ENCODE measurements around the gene CGB8. TPM values are rescaled to one million over a fixed set of nuclear protein-coding genes. Genes with fewer than 3 reads are reported as not detected.
"Not testable (repeated sequence)": the region's sequence is repeated elsewhere in the genome, so short reads cannot be mapped to it uniquely, and the experiment has no call there.

CGB8 gene
- total RNA-seq, 2 donors from 2014 or later, result not detected

DNA sequence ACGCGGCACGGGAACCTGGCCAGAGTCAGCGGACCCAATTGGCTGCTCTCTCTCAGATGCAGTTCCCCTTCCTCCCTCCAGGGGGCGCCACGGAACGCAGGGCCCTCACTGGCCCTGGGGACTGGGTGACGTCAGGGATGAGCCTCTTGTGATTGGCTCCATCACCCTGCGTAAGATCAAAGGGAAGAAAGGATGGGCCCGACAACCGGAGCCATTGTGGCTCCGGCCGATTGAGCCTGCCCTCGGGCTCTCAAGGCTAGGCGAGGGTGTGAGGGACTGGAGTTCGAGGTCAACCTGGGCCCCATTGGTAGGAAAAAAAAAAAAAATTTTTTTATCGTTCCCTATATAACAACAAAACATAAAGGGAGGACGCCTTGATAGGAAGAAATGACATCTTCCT is 12.1 kb downstream of the CGB8 start, which contains the start of gene CGB1:
Gene CGB1 (minus strand): TSS at position 81 of the 400 bp plus-strand sequence. CDS start 184 bp downstream, outside the sequence.
- 53 to 57% methylated on average over 17 to 18 of the region's 18 CpGs for WGBS, 2 donors
- H3K4me3 ChIP-seq; H3K36me3 ChIP-seq (replicated peaks in 1 of 2; ENCODE audit: insufficient read depth in 1 of 2, low read depth in 2 of 2); intact Hi-C loops (cut with DNase I); DNase-seq; ATAC-seq; H3K9me3 ChIP-seq; H3K27ac ChIP-seq; H3K27me3 ChIP-seq; H3K4me1 ChIP-seq: not testable (repeated sequence)
- TF ChIP-seq, protein P1, sequence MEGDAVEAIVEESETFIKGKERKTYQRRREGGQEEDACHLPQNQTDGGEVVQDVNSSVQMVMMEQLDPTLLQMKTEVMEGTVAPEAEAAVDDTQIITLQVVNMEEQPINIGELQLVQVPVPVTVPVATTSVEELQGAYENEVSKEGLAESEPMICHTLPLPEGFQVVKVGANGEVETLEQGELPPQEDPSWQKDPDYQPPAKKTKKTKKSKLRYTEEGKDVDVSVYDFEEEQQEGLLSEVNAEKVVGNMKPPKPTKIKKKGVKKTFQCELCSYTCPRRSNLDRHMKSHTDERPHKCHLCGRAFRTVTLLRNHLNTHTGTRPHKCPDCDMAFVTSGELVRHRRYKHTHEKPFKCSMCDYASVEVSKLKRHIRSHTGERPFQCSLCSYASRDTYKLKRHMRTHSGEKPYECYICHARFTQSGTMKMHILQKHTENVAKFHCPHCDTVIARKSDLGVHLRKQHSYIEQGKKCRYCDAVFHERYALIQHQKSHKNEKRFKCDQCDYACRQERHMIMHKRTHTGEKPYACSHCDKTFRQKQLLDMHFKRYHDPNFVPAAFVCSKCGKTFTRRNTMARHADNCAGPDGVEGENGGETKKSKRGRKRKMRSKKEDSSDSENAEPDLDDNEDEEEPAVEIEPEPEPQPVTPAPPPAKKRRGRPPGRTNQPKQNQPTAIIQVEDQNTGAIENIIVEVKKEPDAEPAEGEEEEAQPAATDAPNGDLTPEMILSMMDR (IDR thresholded peaks at IDR 0.05), result peak in 1 of 7 experiments; percentile 9

DNA sequence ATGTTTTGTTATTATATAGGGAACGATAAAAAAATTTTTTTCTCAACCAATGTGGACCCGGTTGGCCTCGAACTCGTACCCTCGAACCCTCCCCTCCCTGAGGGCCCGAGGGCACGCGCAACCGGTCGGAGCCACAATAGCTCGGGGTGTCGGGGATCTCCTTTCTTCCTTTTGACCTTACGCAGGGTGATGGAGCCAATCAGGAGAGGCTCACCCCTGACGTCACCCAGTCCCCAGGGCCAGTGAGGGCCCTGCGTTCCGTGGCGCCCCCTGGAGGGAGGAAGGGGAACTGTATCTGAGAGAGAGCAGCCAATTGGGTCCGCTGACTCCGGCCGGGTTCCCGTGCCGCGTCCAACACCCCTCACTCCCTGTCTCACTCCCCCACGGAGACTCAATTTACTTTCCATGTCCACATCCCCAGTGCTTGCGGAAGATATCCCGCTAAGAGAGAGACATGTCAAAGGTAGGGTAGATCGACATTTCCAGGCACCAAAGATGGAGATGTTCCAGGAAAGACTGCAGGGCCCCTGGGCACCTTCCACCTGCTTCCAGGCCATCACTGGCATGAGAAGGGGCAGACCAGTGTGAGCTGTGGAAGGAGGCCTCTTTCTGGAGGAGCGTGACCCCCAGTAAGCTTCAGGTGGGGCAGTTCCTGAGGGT is 17.1 kb downstream of the CGB8 start, which contains the start of gene CGB2:
Gene CGB2 (plus strand): TSS at position 249 of the 660 bp plus-strand sequence. CDS start 206 bp downstream, at position 455.
- ATAC-seq (peak; percentile 42), DNase-seq (peak in 3 of 4 donors; percentile 50 to 71 (median 66))
- H3K4me3 ChIP-seq; H3K4me1 ChIP-seq; H3K27ac ChIP-seq; H3K36me3 ChIP-seq (replicated peaks in 1 of 2; ENCODE audit: insufficient read depth in 1 of 2, low read depth in 2 of 2); H3K27me3 ChIP-seq; intact Hi-C loops (cut with DNase I); H3K9me3 ChIP-seq: not testable (repeated sequence)
- TF ChIP-seq, protein P1 (IDR thresholded peaks at IDR 0.05), result peak; percentile 12 to 62 (median 31)
- WGBS, 2 donors, result 10 to 15% methylated on average over 17 to 28 of the region's 28 CpGs

DNA sequence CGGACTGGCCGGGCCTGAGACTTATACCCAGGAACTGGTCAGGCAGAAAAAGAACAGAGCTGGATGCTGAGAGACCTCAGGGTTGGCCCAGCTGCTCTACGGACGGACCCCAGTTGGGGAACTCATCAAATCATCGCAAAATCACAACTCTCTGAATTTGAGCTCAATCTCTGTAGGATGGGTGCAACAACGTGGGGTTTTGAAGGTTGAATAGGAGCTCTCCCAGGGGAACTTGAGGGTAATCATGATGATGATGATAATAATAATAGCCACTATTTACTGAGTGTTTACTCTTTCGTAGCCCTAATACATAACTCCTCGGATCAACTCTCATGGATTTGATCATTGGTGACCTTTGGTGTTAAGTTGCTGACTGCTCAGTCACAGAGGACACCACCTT is 18.6 kb downstream of the CGB8 start:
- H3K9me3 ChIP-seq; H3K4me1 ChIP-seq; H3K4me3 ChIP-seq; intact Hi-C loops (cut with DNase I); DNase-seq; H3K27ac ChIP-seq; ATAC-seq; H3K27me3 ChIP-seq; H3K36me3 ChIP-seq (replicated peaks in 1 of 2; ENCODE audit: insufficient read depth in 1 of 2, low read depth in 2 of 2): not testable (repeated sequence)
- WGBS, 2 donors, result 79 to 83% methylated on average over 5 to 6 of the region's 8 CpGs

DNA sequence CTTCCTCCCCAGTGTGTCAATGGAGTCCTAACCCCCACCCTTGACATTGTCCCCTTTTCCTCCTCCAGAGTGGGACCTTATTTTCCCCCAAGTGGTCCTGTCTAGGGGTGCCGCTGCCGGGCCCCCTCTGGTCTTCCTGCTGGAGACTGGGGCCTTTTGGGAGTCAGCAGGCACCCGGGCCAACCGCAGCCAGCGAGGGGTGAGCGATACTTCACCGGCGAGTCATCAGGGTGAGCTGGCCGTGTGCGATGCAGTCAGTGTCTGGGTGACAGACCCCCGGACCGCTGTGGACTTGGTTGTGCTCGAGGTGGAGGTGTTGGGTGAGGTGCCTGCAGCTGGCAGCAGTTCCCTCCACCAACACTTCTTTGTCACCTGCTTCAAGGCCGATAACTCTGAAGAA is 19.2 kb downstream of the CGB8 start:
- H3K27ac ChIP-seq; H3K4me3 ChIP-seq; ATAC-seq; intact Hi-C loops (cut with DNase I); H3K4me1 ChIP-seq; H3K36me3 ChIP-seq (replicated peaks in 1 of 2; ENCODE audit: insufficient read depth in 1 of 2, low read depth in 2 of 2); H3K27me3 ChIP-seq; H3K9me3 ChIP-seq; DNase-seq: not testable (repeated sequence)
- 79 to 83% methylated on average over 3 to 14 of the region's 14 CpGs for WGBS, 2 donors

DNA sequence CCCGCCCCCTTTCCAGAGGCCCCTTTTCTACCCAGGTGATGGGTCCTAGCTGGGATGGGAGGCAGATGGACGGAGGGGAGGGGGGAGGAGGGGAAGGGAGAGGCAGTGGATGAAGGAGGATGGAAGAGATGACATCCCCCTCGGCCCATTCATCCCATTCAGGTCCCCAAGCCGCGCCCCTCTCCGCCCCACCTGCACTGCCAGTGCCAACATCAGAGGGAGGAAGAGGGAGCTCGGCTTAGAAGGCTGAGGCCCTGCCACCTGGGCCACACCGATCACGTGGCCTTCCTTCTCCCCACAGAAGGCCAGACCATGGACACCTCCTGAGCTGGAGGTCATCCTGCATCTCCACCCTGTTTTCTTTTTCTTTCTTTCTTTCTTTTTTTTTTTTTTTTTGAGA is 20.2 kb downstream of the CGB8 start:
- DNase-seq; H3K36me3 ChIP-seq (replicated peaks in 1 of 2; ENCODE audit: insufficient read depth in 1 of 2, low read depth in 2 of 2); H3K27ac ChIP-seq; H3K4me3 ChIP-seq; H3K27me3 ChIP-seq; H3K4me1 ChIP-seq; intact Hi-C loops (cut with DNase I); H3K9me3 ChIP-seq; ATAC-seq: not testable (repeated sequence)
- WGBS, 2 donors, result 66 to 84% methylated on average over 8 of the region's 9 CpGs

DNA sequence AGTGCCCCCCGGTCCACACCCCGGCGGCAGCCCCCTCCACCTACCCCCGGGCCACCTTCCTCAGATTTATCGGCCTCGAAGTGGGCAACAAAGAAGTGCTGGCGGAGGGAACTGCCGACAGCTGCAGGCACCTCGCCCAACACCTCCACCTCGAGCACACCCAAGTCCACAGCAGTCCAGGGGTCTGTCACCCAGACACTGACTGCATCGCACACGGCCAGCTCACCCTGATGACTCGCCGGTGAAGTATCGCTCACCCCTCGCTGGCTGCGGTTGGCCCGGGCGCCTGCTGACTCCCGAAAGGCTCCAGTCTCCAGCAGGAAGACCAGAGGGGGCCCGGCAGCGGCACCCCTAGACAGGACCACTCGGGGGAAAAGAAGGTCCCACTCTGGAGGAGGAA is 23.3 kb downstream of the CGB8 start:
- intact Hi-C loops (cut with DNase I); H3K9me3 ChIP-seq; H3K4me1 ChIP-seq; H3K27ac ChIP-seq; ATAC-seq; H3K4me3 ChIP-seq; DNase-seq; H3K27me3 ChIP-seq; H3K36me3 ChIP-seq (replicated peaks in 1 of 2; ENCODE audit: insufficient read depth in 1 of 2, low read depth in 2 of 2): not testable (repeated sequence)
- 48 to 68% methylated on average over 5 to 17 of the region's 23 CpGs for WGBS, 2 donors

DNA sequence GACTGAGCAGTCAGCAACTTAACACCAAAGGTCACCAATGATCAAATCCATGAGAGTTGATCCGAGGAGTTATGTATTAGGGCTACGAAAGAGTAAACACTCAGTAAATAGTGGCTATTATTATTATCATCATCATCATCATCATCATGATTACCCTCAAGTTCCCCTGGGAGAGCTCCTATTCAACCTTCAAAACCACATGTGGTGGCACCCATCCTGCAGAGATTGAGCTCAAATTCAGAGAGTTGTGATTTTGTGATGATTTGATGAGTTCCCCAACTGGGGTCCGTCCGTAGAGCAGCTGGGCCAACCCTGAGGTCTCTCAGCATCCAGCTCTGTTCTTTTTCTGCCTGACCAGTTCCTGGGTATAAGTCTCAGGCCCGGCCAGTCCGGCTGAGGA is 23.8 kb downstream of the CGB8 start:
- ATAC-seq; intact Hi-C loops (cut with DNase I); H3K36me3 ChIP-seq (replicated peaks in 1 of 2; ENCODE audit: insufficient read depth in 1 of 2, low read depth in 2 of 2); H3K27ac ChIP-seq; H3K4me3 ChIP-seq; H3K9me3 ChIP-seq; DNase-seq; H3K4me1 ChIP-seq; H3K27me3 ChIP-seq: not testable (repeated sequence)
- WGBS, 2 donors, result 60 to 79% methylated on average over 2 to 4 of the region's 6 CpGs

DNA sequence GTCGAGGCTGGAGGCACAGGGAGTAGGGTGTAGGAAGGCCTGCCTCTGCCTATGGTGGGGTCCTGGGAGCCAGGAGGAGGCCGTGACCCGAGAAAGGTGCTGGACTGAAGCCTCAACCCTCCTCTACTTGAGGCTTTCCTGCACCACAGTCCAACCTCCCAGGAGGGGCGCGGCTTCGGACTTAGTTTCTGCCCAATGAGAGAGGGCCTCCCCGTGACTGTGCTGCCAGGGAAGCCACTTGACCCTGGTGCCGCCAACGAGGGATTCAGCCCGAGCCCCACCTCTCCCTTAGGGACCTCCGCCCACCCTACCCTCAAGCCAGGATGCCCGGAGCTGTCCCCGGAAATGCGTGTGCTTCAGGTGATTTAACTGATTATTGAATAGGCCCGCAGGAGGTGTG is 24.7 kb downstream of the CGB8 start, which contains the start of gene CGB3:
Gene CGB3 (minus strand): TSS at position 101 of the 400 bp plus-strand sequence. CDS start 362 bp downstream, outside the sequence.
- H3K27me3 ChIP-seq; DNase-seq; H3K36me3 ChIP-seq (replicated peaks in 1 of 2; ENCODE audit: insufficient read depth in 1 of 2, low read depth in 2 of 2); ATAC-seq; H3K27ac ChIP-seq; H3K4me3 ChIP-seq; H3K9me3 ChIP-seq; intact Hi-C loops (cut with DNase I): not testable (repeated sequence)
- H3K4me1 ChIP-seq, result peaks cover 12% of the 10 kb centered on the region
- 57 to 59% methylated on average over 2 to 13 of the region's 15 CpGs for whole genome bisulfite sequencing, 2 donors

Measured in body of pancreas (tissue), 4 donors.